GM12878 (cell line): Measurements from ENCODE around the gene BLTP3B.

Experiments
- JUND ChIP-seq: IDR thresholded peaks from 2 replicates; pipeline ENCODE4 v1.6.1; 2012; ENCODE audit warnings: low read depth, mild to moderate bottlenecking, low read length, improper control_type of control experiment, moderate library complexity
- SUPT20H ChIP-seq: IDR thresholded peaks from 2 replicates; pipeline ENCODE4 v1.6.1; 2011; ENCODE audit warnings: low read depth, mild to moderate bottlenecking, low read length, moderate library complexity, borderline replicate concordance; ENCODE audit not compliant: control insufficient read depth

DNA sequence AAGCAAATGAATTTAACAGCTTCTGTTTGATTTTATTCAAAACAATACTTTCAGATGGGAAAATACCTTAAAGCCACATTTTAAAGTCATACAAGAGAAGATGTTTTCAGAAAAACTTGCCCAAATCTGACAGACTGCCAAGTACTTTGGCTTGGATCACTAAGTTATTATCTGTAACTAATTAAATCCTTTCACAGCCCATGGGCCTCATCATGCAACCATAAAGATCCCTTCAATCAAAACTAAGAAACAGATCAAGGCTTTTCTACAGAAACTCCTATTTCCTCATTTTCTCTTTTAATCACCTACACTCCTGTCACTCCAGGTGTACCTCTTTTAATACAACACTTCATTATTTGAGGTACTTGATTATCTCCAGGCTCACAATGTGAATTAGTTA lies 28.1 kb downstream of the BLTP3B start:
- TF ChIP-seq JUND, result no peak
- TF ChIP-seq SUPT20H, result no peak
